Neural cell (in vitro differentiated cells): ENCODE results near the gene CTSZ. TPM values are rescaled to one million over a fixed set of nuclear protein-coding genes. Genes with fewer than 3 reads are reported as not detected.

Experiments used
- H2AFZ ChIP-seq: fragments of 200-600, 300-800 bp; sonication (generic), shearing (Covaris generic); 2 replicates; pipeline ENCODE4 v1.6.0; 2014; ENCODE audit warnings: low read depth, mild to moderate bottlenecking, antibody characterized with exemption, low read length, moderate library complexity
- H3F3A ChIP-seq: fragments of 200-600 bp; shearing (Covaris generic); 2 replicates; pipeline ENCODE4 v1.6.1; 2016; ENCODE audit warnings: mild to moderate bottlenecking, moderate library complexity, mixed read lengths, antibody characterized with exemption, low read length; ENCODE audit not compliant: insufficient read depth, poor library complexity, severe bottlenecking
- H3K27ac ChIP-seq: fragments of 200-600, 300-800 bp; sonication (generic), shearing (Covaris generic); 2 replicates; pipeline ENCODE4 v1.5.1; 2014; ENCODE audit warnings: mild to moderate bottlenecking, low read length, moderate library complexity
- H3K27me3 ChIP-seq: fragments of 300-800, 200-600 bp; sonication (generic), shearing (Covaris generic); 2 replicates; pipeline ENCODE4 v1.6.0; 2014; ENCODE audit warnings: mild to moderate bottlenecking, low read depth, low read length, moderate library complexity; ENCODE audit not compliant: insufficient read depth
- H3K36me3 ChIP-seq: fragments of 300-800, 200-600 bp; sonication (generic), shearing (Covaris generic); 2 replicates; pipeline ENCODE4 v1.5.1; 2014; ENCODE audit warnings: mild to moderate bottlenecking, antibody characterized with exemption, low read length, moderate library complexity; ENCODE audit not compliant: insufficient read depth
- H3K4me2 ChIP-seq: fragments of 300-800, 200-600 bp; sonication (generic), shearing (Covaris generic); 2 replicates; pipeline ENCODE4 v1.6.0; 2014; ENCODE audit warnings: mild to moderate bottlenecking, low read length
- H3K4me3 ChIP-seq: fragments of 300-800, 200-600 bp; sonication (generic), shearing (Covaris generic); 2 replicates; pipeline ENCODE4 v1.5.1; 2014; ENCODE audit warnings: mild to moderate bottlenecking, low read length, moderate library complexity
- H3K79me2 ChIP-seq: fragments of 200-600 bp; shearing (Covaris generic); replicated peaks from 2 replicates; pipeline ENCODE4 v1.6.0; 2014; ENCODE audit warnings: mild to moderate bottlenecking, low read length, moderate library complexity; ENCODE audit not compliant: insufficient read depth
- H3K9ac ChIP-seq: fragments of 300-800, 200-600 bp; sonication (generic), shearing (Covaris generic); 2 replicates; pipeline ENCODE4 v1.6.1; 2016; ENCODE audit warnings: mild to moderate bottlenecking, low read length, mixed read lengths
- H3K9me2 ChIP-seq: fragments of 200-600 bp; shearing (Covaris generic); 2 replicates; pipeline ENCODE4 v1.6.1; 2016; ENCODE audit warnings: mild to moderate bottlenecking, low read length, mixed read lengths; ENCODE audit not compliant: insufficient read depth
- H3K9me3 ChIP-seq: fragments of 200-600, 300-800 bp; sonication (generic), shearing (Covaris generic); 2 replicates; pipeline ENCODE4 v1.6.1; 2016; ENCODE audit warnings: mild to moderate bottlenecking, mixed run types, low read length, moderate library complexity, mixed read lengths
- H4K20me1 ChIP-seq: fragments of 200-600 bp; shearing (Covaris generic); 2 replicates; pipeline ENCODE4 v1.6.1; 2016; ENCODE audit warnings: mild to moderate bottlenecking, mixed run types; ENCODE audit not compliant: insufficient read depth
- CTCF ChIP-seq: fragments of 450-650 bp; IDR thresholded peaks from 2 replicates; pipeline ENCODE4 v1.5.1; 2014; ENCODE audit warnings: antibody characterized with exemption, mild to moderate bottlenecking, moderate library complexity; ENCODE audit not compliant: poor library complexity, severe bottlenecking
- EP300 ChIP-seq: fragments of 450-650 bp; conservative IDR thresholded peaks from 2 replicates; pipeline ENCODE4 v1.6.1; 2014; ENCODE audit warnings: antibody characterized with exemption, mild to moderate bottlenecking, moderate library complexity; ENCODE audit not compliant: poor library complexity, severe bottlenecking
- EZH2 ChIP-seq: fragments of 200-600, 300-800 bp; shearing (Covaris generic), sonication (generic); IDR thresholded peaks from 2 replicates; pipeline ENCODE4 v1.6.1; 2014; ENCODE audit warnings: antibody characterized with exemption, low read length, borderline replicate concordance, mild to moderate bottlenecking; ENCODE audit not compliant: insufficient read depth, poor library complexity, severe bottlenecking
- MXI1 ChIP-seq: fragments of 450-650 bp; conservative IDR thresholded peaks from 2 replicates; pipeline ENCODE4 v1.6.1; 2014; ENCODE audit warnings: antibody characterized with exemption, mild to moderate bottlenecking; ENCODE audit not compliant: poor library complexity, severe bottlenecking
- POLR2AphosphoS5 ChIP-seq: IDR thresholded peaks from 2 replicates; pipeline ENCODE4 v1.6.1; 2012
- RAD21 ChIP-seq: fragments of 450-650 bp; conservative IDR thresholded peaks from 2 replicates; pipeline ENCODE4 v1.6.1; 2014; ENCODE audit warnings: antibody characterized with exemption, mild to moderate bottlenecking, moderate library complexity
- REST ChIP-seq: IDR thresholded peaks from 2 replicates; pipeline ENCODE4 v1.6.1; 2012; ENCODE audit warnings: borderline replicate concordance
- SMC3 ChIP-seq: fragments of 450-650 bp; conservative IDR thresholded peaks from 2 replicates; pipeline ENCODE4 v1.6.1; 2014; ENCODE audit warnings: antibody characterized with exemption, mild to moderate bottlenecking, moderate library complexity; ENCODE audit not compliant: poor library complexity
- TAF1 ChIP-seq: IDR thresholded peaks from 2 replicates; pipeline ENCODE4 v1.6.1; 2012; ENCODE audit warnings: low read depth
- polyA plus RNA-seq: library from polyadenylated mRNA; depleted of rRNA; stranded (reverse); fragments of >200 nt; gene quantifications from 2 replicates; pipeline ENCODE4 v1.2.3, GENCODE V29; 2014

Gene CTSZ
- polyA plus RNA-seq, 1 donor from 2014 or later: 0.31 TPM

GRCh38 chr20:58967652-58968429 lies 39.2 kb downstream of the CTSZ start:
- Histone ChIP-seq H3K4me3 (no peak overlapping the region), H3K9me2 (no peaks in the 10 kb centered on the region), H2AFZ (no peak overlapping the region), H3K9ac (no peak overlapping the region), H3K27ac (no peak overlapping the region), H3K79me2 (no peaks in the 10 kb centered on the region), H3F3A (no peaks in the 10 kb centered on the region), H3K4me2 (no peak overlapping the region), H3K9me3 (no peaks in the 10 kb centered on the region), H3K27me3 (peaks cover 3% of the 10 kb centered on the region), H4K20me1 (no peaks in the 10 kb centered on the region), H3K36me3 (no peaks in the 10 kb centered on the region)
- no peak for TF ChIP-seq TAF1
- no peak for TF ChIP-seq SMC3
- TF ChIP-seq CTCF: no peak
- TF ChIP-seq RAD21: no peak
- no peak for TF ChIP-seq EZH2
- TF ChIP-seq MXI1: no peak
- no peak for TF ChIP-seq EP300
- no peak for TF ChIP-seq REST
- no peak for TF ChIP-seq POLR2AphosphoS5

- Histone ChIP-seq H3K9me2 (no peaks in the 10 kb centered on the region), H3K79me2 (no peaks in the 10 kb centered on the region), H3K27me3 (peaks cover 3% of the 10 kb centered on the region), H2AFZ (no peak overlapping the region), H3F3A (no peaks in the 10 kb centered on the region), H3K9ac (no peak overlapping the region), H3K4me3 (no peak overlapping the region), H3K4me2 (no peak overlapping the region), H3K36me3 (no peaks in the 10 kb centered on the region), H3K27ac (no peak overlapping the region), H4K20me1 (no peaks in the 10 kb centered on the region), H3K9me3 (no peaks in the 10 kb centered on the region)
- TF ChIP-seq EZH2 (no peak), CTCF (no peak), TAF1 (no peak), SMC3 (no peak), MXI1 (no peak), EP300 (no peak), POLR2AphosphoS5 (no peak), REST (no peak), RAD21 (no peak)
Measured at GRCh38 chr20:58965270-58966064, 41.6 kb downstream of the CTSZ start.
